WTC11 (cell line): ENCODE data around the gene ENHO. TPM values are rescaled to one million over a fixed set of nuclear protein-coding genes. Genes with fewer than 3 reads are reported as not detected.

Experiments used
- ATAC-seq: fragments of 200-7000 bp; cut with Tn5 transposase; 2 replicates; pipeline ENCODE4 v1.10.0; 2021; ENCODE audit warnings: mild to moderate bottlenecking, moderate library complexity
- CTCF ChIA-PET: fragments of 300-600 bp; sonication (Branson Sonifier 250); formaldehyde crosslinking; loops from one replicate; lab custom pipeline; 2021; ENCODE audit warnings: antibody characterized with exemption; lab: Charles Lee
- POLR2A ChIA-PET: fragments of 350-600 bp; sonication (Branson Sonifier 250); formaldehyde crosslinking; loops from one replicate; lab custom pipeline; 2021; ENCODE audit warnings: antibody characterized with exemption; lab: Charles Lee
- DNase-seq: peaks from one replicate; pipeline ENCODE4 v3.0.0; 2021; ENCODE audit warnings: low spot score
- H3K27ac Mint-ChIP-seq: 2 replicates; pipeline ENCODE4 v1.8.0; 2021; ENCODE audit warnings: mixed read lengths
- H3K27me3 Mint-ChIP-seq: 2 replicates; pipeline ENCODE4 v1.8.0; 2021; ENCODE audit warnings: low read depth, mild to moderate bottlenecking, moderate library complexity, mixed read lengths
- H3K36me3 Mint-ChIP-seq: 2 replicates; pipeline ENCODE4 v1.8.0; 2021; ENCODE audit warnings: mixed read lengths
- H3K4me1 Mint-ChIP-seq: 2 replicates; pipeline ENCODE4 v1.8.0; 2022; ENCODE audit warnings: mixed read lengths
- H3K4me3 Mint-ChIP-seq: 2 replicates; pipeline ENCODE4 v1.8.0; 2021; ENCODE audit warnings: mild to moderate bottlenecking, moderate library complexity, mixed read lengths
- H3K9me3 Mint-ChIP-seq: 2 replicates; pipeline ENCODE4 v1.8.0; 2021; ENCODE audit warnings: mixed read lengths
- AR ChIP-seq: fragments of 250-450 bp; sonication (Bioruptor Pico); IDR thresholded peaks from 2 replicates; pipeline ENCODE4 v1.9.0; 2021; ENCODE audit warnings: mild to moderate bottlenecking
- ATF2 ChIP-seq: sonication (generic); formaldehyde crosslinking; IDR thresholded peaks from 2 replicates; pipeline ENCODE4 v1.8.1; 2022; ENCODE audit warnings: low read depth, missing genetic modification reagents, borderline replicate concordance
- CREM ChIP-seq: sonication (generic); formaldehyde crosslinking; IDR thresholded peaks from 2 replicates; pipeline ENCODE4 v1.8.1; 2022; ENCODE audit warnings: mild to moderate bottlenecking, missing genetic modification reagents, moderate library complexity
- CTCF ChIP-seq: fragments of 200-600 bp; IDR thresholded peaks from 2 replicates; pipeline ENCODE4 v1.8.0; 2022; ENCODE audit warnings: antibody characterized with exemption
- E2F5 ChIP-seq: sonication (generic); formaldehyde crosslinking; IDR thresholded peaks from 2 replicates; pipeline ENCODE4 v1.8.1; 2022; ENCODE audit warnings: mild to moderate bottlenecking, moderate library complexity, missing genetic modification reagents
- ERG ChIP-seq: fragments of 250-450 bp; sonication (Bioruptor Pico); IDR thresholded peaks from 2 replicates; pipeline ENCODE4 v1.8.0; 2021; ENCODE audit warnings: mild to moderate bottlenecking
- FOXK1 ChIP-seq: sonication (generic); formaldehyde crosslinking; IDR thresholded peaks from 2 replicates; pipeline ENCODE4 v1.8.0; 2022; ENCODE audit warnings: mild to moderate bottlenecking, moderate library complexity, missing genetic modification reagents
- FOXP1 ChIP-seq: sonication (generic); formaldehyde crosslinking; IDR thresholded peaks from 2 replicates; pipeline ENCODE4 v1.8.0; 2022; ENCODE audit warnings: missing genetic modification reagents, mild to moderate bottlenecking, moderate library complexity, borderline replicate concordance
- HMGA2 ChIP-seq: fragments of 250-450 bp; sonication (Bioruptor Pico); IDR thresholded peaks from 2 replicates; pipeline ENCODE4 v1.4.0; 2021; ENCODE audit warnings: mild to moderate bottlenecking, moderate library complexity
- MLX ChIP-seq: sonication (generic); formaldehyde crosslinking; IDR thresholded peaks from 2 replicates; pipeline ENCODE4 v1.8.1; 2023; ENCODE audit warnings: mild to moderate bottlenecking, missing genetic modification reagents, moderate library complexity
- RELA ChIP-seq: sonication (generic); formaldehyde crosslinking; IDR thresholded peaks from 2 replicates; pipeline ENCODE4 v1.8.1; 2022; ENCODE audit warnings: missing genetic modification reagents, mild to moderate bottlenecking, borderline replicate concordance
- SP1 ChIP-seq: sonication (generic); formaldehyde crosslinking; conservative IDR thresholded peaks from 2 replicates; pipeline ENCODE4 v1.8.1; 2022; ENCODE audit warnings: missing genetic modification reagents
- STAT6 ChIP-seq: sonication (generic); formaldehyde crosslinking; conservative IDR thresholded peaks from 2 replicates; pipeline ENCODE4 v1.8.1; 2023; ENCODE audit warnings: mild to moderate bottlenecking, low read depth, missing genetic modification reagents, moderate library complexity
- ZNF121 ChIP-seq: sonication (generic); formaldehyde crosslinking; IDR thresholded peaks from 2 replicates; pipeline ENCODE4 v1.8.0; 2023; ENCODE audit warnings: missing genetic modification reagents
- ZSCAN18 ChIP-seq: fragments of 250-450 bp; sonication (Bioruptor Pico); IDR thresholded peaks from 2 replicates; pipeline ENCODE4 v2.1.2; 2022; ENCODE audit warnings: mild to moderate bottlenecking, moderate library complexity
- total RNA-seq: library from RNA; stranded (reverse); gene quantifications from 3 replicates; pipeline ENCODE4 v1.2.3, GENCODE V29; 2021

ENHO gene
- total RNA-seq, 1 experiment from 2014 or later, result 28.3 TPM

- no peak for TF ChIP-seq STAT6 (CRISPR knock-in tag)
Measured at GRCh38 chr9:34501372-34501771, 21.4 kb downstream of the ENHO start (continued).

- no peak overlapping the region for H3K4me3 Mint-ChIP-seq
- peaks cover 4% of the 10 kb centered on the region; the same call in 1 of the 2 replicates for H3K27me3 Mint-ChIP-seq
- DNase-seq, result peak; percentile 83
- no peak overlapping the region for H3K27ac Mint-ChIP-seq
- POLR2A ChIA-PET, result no interaction called here
- no peaks in the 10 kb centered on the region for H3K36me3 Mint-ChIP-seq
- H3K9me3 Mint-ChIP-seq, result no peaks in the 10 kb centered on the region
- TF ChIP-seq AR (CRISPR knock-in tag) (no peak), CTCF (peak; percentile 98)
- H3K4me1 Mint-ChIP-seq, result peaks cover 12% of the 10 kb centered on the region
- ATAC-seq, result peak; percentile 80
- CTCF ChIA-PET, result interaction anchor here (0.6 to 3.6 kb wide), 11 partner anchors 10 to 159 kb away, joined by 3 to 20 read pairs (median 9); partner anchors contain the start of gene ENHO
Measured at GRCh38 chr9:34500623-34501267, 22.0 kb downstream of the ENHO start.

GRCh38 chr9:34499076-34499475 is 23.7 kb downstream of the ENHO start:
- H3K4me3 Mint-ChIP-seq, result no peak overlapping the region
- CTCF ChIA-PET, result interaction anchor here (1.0 to 4.5 kb wide), 2 partner anchors 92 to 95 kb away, joined by 3 to 27 read pairs; no protein-coding TSS in a partner anchor
- H3K9me3 Mint-ChIP-seq, result no peaks in the 10 kb centered on the region
- no peak for ATAC-seq
- no peaks in the 10 kb centered on the region for H3K36me3 Mint-ChIP-seq
- H3K4me1 Mint-ChIP-seq, result peaks cover 12% of the 10 kb centered on the region
- no peak for DNase-seq
- H3K27ac Mint-ChIP-seq, result 0 out of 2 replicates have a peak overlapping the region, but pooled peaks have one; percentile 1
- POLR2A ChIA-PET, result no interaction called here
- H3K27me3 Mint-ChIP-seq, result peaks cover 4% of the 10 kb centered on the region; the same call in 1 of the 2 replicates
- no peak for TF ChIP-seq SP1 (CRISPR knock-in tag)
- no peak for TF ChIP-seq MLX (CRISPR knock-in tag)
- TF ChIP-seq FOXP1 (CRISPR knock-in tag), result no peak
- TF ChIP-seq ZNF121, result no peak
- TF ChIP-seq ATF2 (CRISPR knock-in tag), result no peak
- TF ChIP-seq ZSCAN18 (CRISPR knock-in tag), result no peak
- no peak for TF ChIP-seq FOXK1 (CRISPR knock-in tag)
- no peak for TF ChIP-seq HMGA2
- TF ChIP-seq CREM (CRISPR knock-in tag), result no peak
- TF ChIP-seq CTCF, result no peak
- TF ChIP-seq ERG (CRISPR knock-in tag), result no peak
- TF ChIP-seq E2F5 (CRISPR knock-in tag), result no peak
- no peak for TF ChIP-seq RELA (CRISPR knock-in tag)
